HL-60 (cell line): Measurements from ENCODE around the gene CPVL.

Source experiments
- DNase-seq, 2 experiments: peaks; one replicate each; pipeline ENCODE4 v3.0.0-alpha.2; 2010 to 2020; ENCODE audit warnings: low read depth in 1 of 2, low spot score in 1 of 2
- H3K27ac ChIP-seq: fragments of 250-450 bp; sonication (Bioruptor Pico); replicated peaks from 2 replicates; pipeline ENCODE4 v1.5.1; 2020; ENCODE audit warnings: mild to moderate bottlenecking, moderate library complexity
- H3K27me3 ChIP-seq: fragments of 250-450 bp; sonication (Bioruptor Pico); 2 replicates; pipeline ENCODE4 v1.5.1; 2021; ENCODE audit warnings: mild to moderate bottlenecking, moderate library complexity; ENCODE audit not compliant: insufficient read depth, poor library complexity, severe bottlenecking
- H3K4me3 ChIP-seq: replicated peaks from 2 replicates; pipeline ENCODE4 v1.5.1; 2011; ENCODE audit warnings: mild to moderate bottlenecking, control low read depth, low read length; ENCODE audit not compliant: insufficient read depth
- CTCF ChIP-seq: IDR thresholded peaks from one replicate; pipeline ENCODE4 v1.5.1; 2011; ENCODE audit warnings: low read length, control low read depth, inconsistent platforms; ENCODE audit not compliant: insufficient read depth
- GABPA ChIP-seq: IDR thresholded peaks from 2 replicates; pipeline ENCODE4 v1.6.1; 2012; ENCODE audit warnings: low read depth
- POLR2AphosphoS5 ChIP-seq: IDR thresholded peaks from 2 replicates; pipeline ENCODE4 v1.6.1; 2012; ENCODE audit warnings: low read depth
- SPI1 ChIP-seq: IDR thresholded peaks from 2 replicates; pipeline ENCODE4 v1.6.1; 2012; ENCODE audit warnings: low read depth, mild to moderate bottlenecking, borderline replicate concordance
- TF ChIP-seq, protein P1 (sequence below): IDR thresholded peaks from 2 replicates; pipeline ENCODE4 v1.6.1; 2012; ENCODE audit warnings: low read depth; ENCODE audit not compliant: insufficient replicate concordance

CPVL gene

GRCh38 chr7:29146888-29147609, 712 bp upstream of the CPVL start:
- H3K27me3 ChIP-seq, result peaks cover 34% of the 10 kb centered on the region
- H3K4me3 ChIP-seq, result no peak overlapping the region; the same call in 1 of the 2 replicates
- no peak for TF ChIP-seq GABPA
- TF ChIP-seq CTCF, result no peak
- no peak for TF ChIP-seq POLR2AphosphoS5
- no peak for TF ChIP-seq SPI1
- TF ChIP-seq, protein P1, sequence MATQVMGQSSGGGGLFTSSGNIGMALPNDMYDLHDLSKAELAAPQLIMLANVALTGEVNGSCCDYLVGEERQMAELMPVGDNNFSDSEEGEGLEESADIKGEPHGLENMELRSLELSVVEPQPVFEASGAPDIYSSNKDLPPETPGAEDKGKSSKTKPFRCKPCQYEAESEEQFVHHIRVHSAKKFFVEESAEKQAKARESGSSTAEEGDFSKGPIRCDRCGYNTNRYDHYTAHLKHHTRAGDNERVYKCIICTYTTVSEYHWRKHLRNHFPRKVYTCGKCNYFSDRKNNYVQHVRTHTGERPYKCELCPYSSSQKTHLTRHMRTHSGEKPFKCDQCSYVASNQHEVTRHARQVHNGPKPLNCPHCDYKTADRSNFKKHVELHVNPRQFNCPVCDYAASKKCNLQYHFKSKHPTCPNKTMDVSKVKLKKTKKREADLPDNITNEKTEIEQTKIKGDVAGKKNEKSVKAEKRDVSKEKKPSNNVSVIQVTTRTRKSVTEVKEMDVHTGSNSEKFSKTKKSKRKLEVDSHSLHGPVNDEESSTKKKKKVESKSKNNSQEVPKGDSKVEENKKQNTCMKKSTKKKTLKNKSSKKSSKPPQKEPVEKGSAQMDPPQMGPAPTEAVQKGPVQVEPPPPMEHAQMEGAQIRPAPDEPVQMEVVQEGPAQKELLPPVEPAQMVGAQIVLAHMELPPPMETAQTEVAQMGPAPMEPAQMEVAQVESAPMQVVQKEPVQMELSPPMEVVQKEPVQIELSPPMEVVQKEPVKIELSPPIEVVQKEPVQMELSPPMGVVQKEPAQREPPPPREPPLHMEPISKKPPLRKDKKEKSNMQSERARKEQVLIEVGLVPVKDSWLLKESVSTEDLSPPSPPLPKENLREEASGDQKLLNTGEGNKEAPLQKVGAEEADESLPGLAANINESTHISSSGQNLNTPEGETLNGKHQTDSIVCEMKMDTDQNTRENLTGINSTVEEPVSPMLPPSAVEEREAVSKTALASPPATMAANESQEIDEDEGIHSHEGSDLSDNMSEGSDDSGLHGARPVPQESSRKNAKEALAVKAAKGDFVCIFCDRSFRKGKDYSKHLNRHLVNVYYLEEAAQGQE, result no peak
- DNase-seq, result no peak
- no peak overlapping the region for H3K27ac ChIP-seq

GRCh38 chr7:29145553-29146056, 732 bp downstream of the CPVL start:
- Histone ChIP-seq H3K4me3 (peak overlapping the region; percentile 40), H3K27me3 (peaks cover 34% of the 10 kb centered on the region), H3K27ac (no peak overlapping the region)
- no peak for DNase-seq
- no peak for TF ChIP-seq POLR2AphosphoS5
- no peak for TF ChIP-seq SPI1
- no peak for TF ChIP-seq GABPA
- TF ChIP-seq CTCF, result no peak
- TF ChIP-seq, protein P1, result no peak

DNA sequence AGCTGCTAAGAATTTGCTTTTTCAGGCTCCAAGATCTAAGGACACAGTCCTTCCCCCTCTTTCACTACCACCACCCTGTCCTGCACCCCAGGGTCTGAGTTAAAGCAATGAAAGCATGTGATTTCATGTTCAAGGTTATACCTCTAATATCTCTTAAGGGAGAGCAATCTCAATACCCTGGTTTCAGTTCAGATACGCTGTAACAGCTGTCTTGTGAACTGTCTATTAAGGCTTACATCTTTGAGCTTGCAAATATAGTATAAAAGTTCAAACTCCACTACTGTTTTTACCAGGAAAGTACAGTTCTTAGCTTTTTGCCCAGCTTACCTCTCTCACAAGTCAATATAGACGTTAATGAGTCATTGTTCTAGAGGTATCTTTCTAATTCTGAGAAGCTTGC, 2.6 kb downstream of the CPVL start:
- peaks cover 34% of the 10 kb centered on the region for H3K27me3 ChIP-seq
- no peak for DNase-seq
- H3K27ac ChIP-seq, result no peak overlapping the region
- no peak overlapping the region for H3K4me3 ChIP-seq
- no peak for TF ChIP-seq GABPA

- no peak for TF ChIP-seq CTCF
- TF ChIP-seq, protein P1, result no peak
- TF ChIP-seq GABPA, result no peak
- TF ChIP-seq POLR2AphosphoS5, result no peak
- TF ChIP-seq SPI1, result no peak
- no peak overlapping the region for H3K4me3 ChIP-seq
Observed at GRCh38 chr7:29142021-29142727, 4.2 kb downstream of the CPVL start.

More at GRCh38 chr7:29142021-29142727, 4.2 kb downstream of the CPVL start:
- no peak for DNase-seq
- Histone ChIP-seq H3K27ac (no peak overlapping the region), H3K27me3 (peaks cover 24% of the 10 kb centered on the region)
